ENCODE measurements around the gene ARMH4. TPM values are rescaled to one million over a fixed set of nuclear protein-coding genes. Genes with fewer than 3 reads are reported as not detected.
A peak's percentile ranks its signal among the peaks of the same experiment; 100 is the strongest.

Gene ARMH4
- total RNA-seq, 1 experiment from 2014 or later = 7.8 TPM

DNA sequence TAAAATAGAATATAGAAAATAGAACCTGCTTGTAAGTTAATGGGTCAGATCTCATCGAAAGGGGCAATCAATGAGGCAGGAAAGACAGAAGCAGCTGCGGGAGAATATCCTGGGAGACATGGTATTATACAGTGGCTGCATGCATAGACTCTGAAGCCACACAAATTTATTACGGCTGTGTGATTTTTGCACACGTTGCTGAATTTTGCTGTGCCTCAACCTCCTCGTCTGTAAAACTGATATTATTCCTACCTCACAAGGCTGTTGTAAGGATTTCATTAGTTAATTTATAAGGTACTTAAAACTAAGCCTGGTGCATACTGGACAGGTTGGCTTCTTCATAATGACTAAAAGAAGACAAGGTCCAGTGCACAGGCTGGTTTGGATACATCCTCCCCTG, 52.3 kb downstream of the ARMH4 start:
- no TSS peak for BruUV-seq (replicated peaks)
- no peak overlapping the region for H3K27ac ChIP-seq (ENCODE audit: low read depth, low read length, poor library complexity, severe bottlenecking)
- no peak for TF ChIP-seq EZH2 (IDR thresholded peaks at IDR 0.05; ENCODE audit: borderline replicate concordance, low read depth, low read length, poor library complexity, severe bottlenecking)
- TF ChIP-seq, protein P1, sequence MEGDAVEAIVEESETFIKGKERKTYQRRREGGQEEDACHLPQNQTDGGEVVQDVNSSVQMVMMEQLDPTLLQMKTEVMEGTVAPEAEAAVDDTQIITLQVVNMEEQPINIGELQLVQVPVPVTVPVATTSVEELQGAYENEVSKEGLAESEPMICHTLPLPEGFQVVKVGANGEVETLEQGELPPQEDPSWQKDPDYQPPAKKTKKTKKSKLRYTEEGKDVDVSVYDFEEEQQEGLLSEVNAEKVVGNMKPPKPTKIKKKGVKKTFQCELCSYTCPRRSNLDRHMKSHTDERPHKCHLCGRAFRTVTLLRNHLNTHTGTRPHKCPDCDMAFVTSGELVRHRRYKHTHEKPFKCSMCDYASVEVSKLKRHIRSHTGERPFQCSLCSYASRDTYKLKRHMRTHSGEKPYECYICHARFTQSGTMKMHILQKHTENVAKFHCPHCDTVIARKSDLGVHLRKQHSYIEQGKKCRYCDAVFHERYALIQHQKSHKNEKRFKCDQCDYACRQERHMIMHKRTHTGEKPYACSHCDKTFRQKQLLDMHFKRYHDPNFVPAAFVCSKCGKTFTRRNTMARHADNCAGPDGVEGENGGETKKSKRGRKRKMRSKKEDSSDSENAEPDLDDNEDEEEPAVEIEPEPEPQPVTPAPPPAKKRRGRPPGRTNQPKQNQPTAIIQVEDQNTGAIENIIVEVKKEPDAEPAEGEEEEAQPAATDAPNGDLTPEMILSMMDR (conservative IDR thresholded peaks at IDR 0.05; ENCODE audit: low read depth, low read length) = no peak
- no peaks in the 10 kb centered on the region for H3K36me3 ChIP-seq (ENCODE audit: insufficient read depth, low read length, poor library complexity, severe bottlenecking)
- POLR2A ChIA-PET (ENCODE audit: low non-redundant PET) = no interaction called here
- H3K4me1 ChIP-seq (ENCODE audit: insufficient read depth, low read length, poor library complexity, severe bottlenecking) = no peaks in the 10 kb centered on the region
- H3K27me3 ChIP-seq (replicated peaks; ENCODE audit: insufficient read depth, low read depth, low read length, poor library complexity) = no peaks in the 10 kb centered on the region
- CTCF ChIA-PET = no interaction called here
- intact Hi-C loops (cut with micrococcal nuclease; ENCODE audit: unreplicated experiment) = loop anchor here (10.0 kb wide), 1 partner anchor 155 kb away; no protein-coding TSS in a partner anchor
- DNase-seq (ENCODE audit: low spot score) = no peak
- no peak overlapping the region for H3K4me3 ChIP-seq (ENCODE audit: low read depth, low read length, poor library complexity, severe bottlenecking)
- H3K9me3 ChIP-seq (ENCODE audit: low read depth, low read length, poor library complexity, severe bottlenecking) = no peaks in the 10 kb centered on the region

DNA sequence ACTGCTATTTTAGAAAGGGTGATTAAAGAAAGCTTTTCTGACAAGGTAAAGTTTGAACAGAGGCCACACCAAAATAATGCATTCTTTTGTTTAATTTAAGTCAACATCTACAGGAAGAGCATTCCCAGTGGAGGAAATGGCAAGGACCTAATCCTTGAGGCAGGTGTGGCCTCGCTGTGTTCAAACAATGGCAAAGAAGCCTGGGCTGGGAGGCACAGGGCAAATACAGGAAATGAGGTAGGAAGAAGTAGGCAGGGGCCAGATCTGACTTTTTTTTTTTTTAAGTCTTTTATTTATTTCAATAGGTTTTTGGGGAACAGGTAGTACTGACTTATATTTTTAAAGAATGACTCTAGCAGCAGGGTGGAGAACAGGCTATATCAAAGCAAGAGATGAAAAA, 53.5 kb downstream of the ARMH4 start:
- no peaks in the 10 kb centered on the region for H3K4me1 ChIP-seq (ENCODE audit: insufficient read depth, low read length, poor library complexity, severe bottlenecking)
- intact Hi-C loops (cut with micrococcal nuclease; ENCODE audit: unreplicated experiment) = no loop called here

GRCh38 chr14:58096731-58097130, 55.3 kb downstream of the ARMH4 start:
- Histone ChIP-seq H3K9me3 (ENCODE audit: low read depth, low read length, poor library complexity, severe bottlenecking) (no peaks in the 10 kb centered on the region), H3K27ac (ENCODE audit: low read depth, low read length, poor library complexity, severe bottlenecking) (no peak overlapping the region), H3K27me3 (replicated peaks; ENCODE audit: insufficient read depth, low read depth, low read length, poor library complexity) (no peaks in the 10 kb centered on the region), H3K4me1 (ENCODE audit: insufficient read depth, low read length, poor library complexity, severe bottlenecking) (peaks cover 2% of the 10 kb centered on the region), H3K36me3 (ENCODE audit: insufficient read depth, low read length, poor library complexity, severe bottlenecking) (no peaks in the 10 kb centered on the region), H3K4me3 (ENCODE audit: low read depth, low read length, poor library complexity, severe bottlenecking) (no peak overlapping the region)
- intact Hi-C loops (cut with micrococcal nuclease; ENCODE audit: unreplicated experiment) = no loop called here
- CTCF ChIA-PET = no interaction called here
- no TSS peak for BruUV-seq (replicated peaks)
- POLR2A ChIA-PET (ENCODE audit: low non-redundant PET) = no interaction called here
- DNase-seq (ENCODE audit: low spot score) = no peak
- no peak for TF ChIP-seq EZH2 (IDR thresholded peaks at IDR 0.05; ENCODE audit: borderline replicate concordance, low read depth, low read length, poor library complexity, severe bottlenecking)
- TF ChIP-seq, protein P1 (conservative IDR thresholded peaks at IDR 0.05; ENCODE audit: low read depth, low read length) = no peak

More for the DNA sequence above, 53.5 kb downstream of the ARMH4 start:
- no peaks in the 10 kb centered on the region for H3K9me3 ChIP-seq (ENCODE audit: low read depth, low read length, poor library complexity, severe bottlenecking)
- DNase-seq (ENCODE audit: low spot score) = peak; percentile 35
- no peaks in the 10 kb centered on the region for H3K27me3 ChIP-seq (replicated peaks; ENCODE audit: insufficient read depth, low read depth, low read length, poor library complexity)
- TF ChIP-seq EZH2 (IDR thresholded peaks at IDR 0.05; ENCODE audit: borderline replicate concordance, low read depth, low read length, poor library complexity, severe bottlenecking) = no peak
- TF ChIP-seq, protein P1 (conservative IDR thresholded peaks at IDR 0.05; ENCODE audit: low read depth, low read length) = no peak
- H3K4me3 ChIP-seq (ENCODE audit: low read depth, low read length, poor library complexity, severe bottlenecking) = no peak overlapping the region
- POLR2A ChIA-PET (ENCODE audit: low non-redundant PET) = no interaction called here
- CTCF ChIA-PET = no interaction called here
- BruUV-seq (replicated peaks) = no TSS peak
- H3K27ac ChIP-seq (ENCODE audit: low read depth, low read length, poor library complexity, severe bottlenecking) = no peak overlapping the region
- no peaks in the 10 kb centered on the region for H3K36me3 ChIP-seq (ENCODE audit: insufficient read depth, low read length, poor library complexity, severe bottlenecking)
